NCI-H2029 treated with DMSO at 0.1 percent for 48 hours (cell line): Measurements from ENCODE around the gene LOXL1.

Experiments
- DNase-seq: peaks from one replicate; lab custom pipeline; 2025; lab: John Stamatoyannopoulos, UW

The LOXL1 gene

DNA sequence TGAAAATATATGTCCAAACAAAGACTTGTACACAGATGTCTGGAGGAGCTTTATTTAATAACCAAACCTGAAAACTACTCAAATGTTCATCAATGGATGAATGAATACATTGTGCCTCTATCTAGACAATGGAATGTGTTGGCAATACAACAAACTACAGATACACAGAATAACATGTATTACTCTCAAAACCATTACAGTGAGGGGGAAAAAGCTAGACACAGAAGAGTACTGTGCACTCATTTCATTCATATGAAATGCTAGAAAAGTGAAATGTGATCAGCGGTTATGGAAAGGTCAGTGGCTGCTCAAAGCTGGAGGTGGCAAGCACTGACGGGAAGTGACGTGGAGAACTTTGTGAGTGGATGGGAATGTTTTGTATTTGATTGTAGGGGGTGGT, 52.6 kb downstream of the LOXL1 start:
- DNase-seq = no peak

DNA sequence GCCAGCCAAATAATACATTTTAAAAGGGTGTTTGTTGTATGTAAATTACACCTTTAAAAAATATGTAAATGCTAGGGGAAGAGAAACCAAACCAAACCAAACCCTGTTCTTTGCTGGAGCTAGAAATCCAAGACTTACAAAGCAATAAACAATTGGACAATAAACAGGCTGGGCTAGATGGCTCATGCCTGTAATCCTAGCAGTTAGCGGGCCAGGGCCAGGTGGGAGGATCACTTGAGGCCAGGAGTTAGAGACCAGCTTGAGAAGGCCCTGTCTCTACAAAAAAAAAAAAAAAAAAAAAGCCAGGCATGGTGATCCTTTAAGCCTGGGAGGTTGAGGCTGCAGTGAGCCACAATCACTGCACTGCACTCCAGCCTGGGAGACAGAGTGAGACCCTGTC, 53.4 kb downstream of the LOXL1 start:
- no peak for DNase-seq

DNA sequence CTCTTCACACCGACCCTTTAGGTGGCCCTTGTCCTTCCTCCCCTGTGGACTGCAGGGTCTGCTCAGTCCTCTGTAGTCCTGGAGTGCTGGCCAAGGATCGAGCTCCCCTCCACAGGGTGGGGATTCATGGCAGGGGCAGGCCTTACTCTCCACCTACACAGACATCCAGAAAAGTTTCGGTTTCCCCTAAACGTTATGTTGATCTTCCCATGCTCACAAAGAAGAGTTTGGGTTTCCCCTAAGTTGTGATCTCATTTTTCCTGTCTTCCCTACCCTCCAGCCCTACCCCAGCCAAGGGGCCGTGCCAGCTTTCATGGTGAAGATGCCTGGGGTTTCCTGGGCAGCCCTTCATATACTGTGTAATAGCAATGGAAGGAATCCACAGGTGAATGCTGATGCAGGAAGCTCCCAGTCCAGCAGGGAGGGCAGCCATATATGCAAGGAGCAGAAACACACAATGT, 55.5 kb downstream of the LOXL1 start:
- DNase-seq = no peak

DNA sequence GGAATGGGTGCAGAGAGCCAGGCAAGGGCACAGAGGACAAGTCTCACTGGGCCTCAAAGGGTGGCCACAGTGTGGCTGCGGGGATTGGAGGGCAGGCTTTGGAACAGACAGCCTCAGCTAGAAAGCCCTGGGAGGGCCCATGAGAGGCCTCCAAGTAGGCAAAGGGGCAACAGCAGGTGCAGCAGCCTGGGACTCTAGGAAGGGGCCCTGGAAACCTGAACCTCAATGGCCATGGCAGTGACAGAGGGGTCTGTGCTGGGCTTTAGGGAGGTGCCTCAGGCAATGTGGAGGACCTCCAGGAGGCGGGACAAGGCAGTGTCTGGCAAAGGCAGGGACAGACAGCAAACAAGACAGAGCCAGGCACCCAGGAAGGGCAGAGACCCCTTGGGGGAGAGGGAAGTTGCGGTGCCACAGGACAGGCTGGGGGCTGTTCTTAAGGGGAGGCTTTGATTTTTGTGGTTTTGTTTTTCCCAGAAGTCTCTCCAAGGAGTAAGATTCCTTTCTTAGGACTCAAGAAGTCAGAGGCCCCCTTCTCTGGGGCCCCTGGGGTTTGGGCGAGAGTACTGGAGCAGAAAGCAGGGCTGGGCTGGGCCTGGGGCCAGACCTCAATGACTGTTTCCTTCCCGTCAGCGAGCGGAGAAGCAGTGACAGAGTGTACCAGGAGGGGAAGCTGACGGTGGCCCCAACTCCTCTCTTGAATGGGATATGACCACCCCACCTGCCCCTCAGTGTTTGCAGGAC, 56.1 kb downstream of the LOXL1 start:
- no peak for DNase-seq

DNA sequence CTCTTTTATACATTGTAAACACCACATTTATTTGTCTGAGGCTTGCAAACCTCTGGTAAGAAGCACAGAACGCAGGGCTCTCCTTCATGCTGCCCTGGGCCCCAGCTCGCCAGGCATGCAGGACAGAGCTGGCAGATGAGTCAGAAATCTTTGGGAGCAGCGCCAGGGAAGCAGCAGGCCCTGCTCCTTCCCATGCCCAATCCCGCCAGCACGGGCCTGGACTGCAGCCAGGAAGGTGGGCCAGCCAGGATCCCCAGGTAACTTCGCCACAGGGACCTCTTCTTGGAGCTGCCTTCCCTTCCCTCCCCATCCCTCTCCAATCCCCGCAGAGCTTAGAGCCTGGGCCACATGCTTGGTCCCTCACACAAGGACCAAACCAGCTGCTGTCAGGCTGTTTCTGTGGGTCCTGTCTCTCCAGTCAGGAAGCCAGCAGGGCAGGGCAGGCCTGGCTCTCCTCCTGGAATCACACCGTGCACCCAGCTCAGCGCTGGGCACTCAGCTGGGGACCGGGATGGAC, 57.0 kb downstream of the LOXL1 start:
- no peak for DNase-seq

DNA sequence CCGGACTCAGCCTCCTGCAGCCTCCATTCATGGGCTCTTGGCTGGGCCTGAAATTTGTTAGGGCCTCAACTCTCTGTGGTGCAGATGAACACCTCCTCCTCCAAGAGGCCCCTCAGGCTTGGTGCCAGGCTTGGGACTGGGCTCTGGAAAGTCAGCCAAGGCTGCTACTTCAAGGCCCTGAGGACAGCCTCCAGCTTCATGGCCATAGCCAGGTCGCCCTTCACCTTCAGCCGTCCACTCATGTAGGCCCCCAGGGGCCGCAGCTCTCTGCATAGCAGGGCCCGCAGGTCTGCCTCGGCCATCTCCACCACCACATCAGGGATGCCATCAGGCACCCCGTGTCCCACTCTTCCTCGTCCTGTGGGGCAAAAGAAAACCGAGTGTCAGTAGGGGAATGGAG, 57.5 kb downstream of the LOXL1 start:
- DNase-seq = no peak

DNA sequence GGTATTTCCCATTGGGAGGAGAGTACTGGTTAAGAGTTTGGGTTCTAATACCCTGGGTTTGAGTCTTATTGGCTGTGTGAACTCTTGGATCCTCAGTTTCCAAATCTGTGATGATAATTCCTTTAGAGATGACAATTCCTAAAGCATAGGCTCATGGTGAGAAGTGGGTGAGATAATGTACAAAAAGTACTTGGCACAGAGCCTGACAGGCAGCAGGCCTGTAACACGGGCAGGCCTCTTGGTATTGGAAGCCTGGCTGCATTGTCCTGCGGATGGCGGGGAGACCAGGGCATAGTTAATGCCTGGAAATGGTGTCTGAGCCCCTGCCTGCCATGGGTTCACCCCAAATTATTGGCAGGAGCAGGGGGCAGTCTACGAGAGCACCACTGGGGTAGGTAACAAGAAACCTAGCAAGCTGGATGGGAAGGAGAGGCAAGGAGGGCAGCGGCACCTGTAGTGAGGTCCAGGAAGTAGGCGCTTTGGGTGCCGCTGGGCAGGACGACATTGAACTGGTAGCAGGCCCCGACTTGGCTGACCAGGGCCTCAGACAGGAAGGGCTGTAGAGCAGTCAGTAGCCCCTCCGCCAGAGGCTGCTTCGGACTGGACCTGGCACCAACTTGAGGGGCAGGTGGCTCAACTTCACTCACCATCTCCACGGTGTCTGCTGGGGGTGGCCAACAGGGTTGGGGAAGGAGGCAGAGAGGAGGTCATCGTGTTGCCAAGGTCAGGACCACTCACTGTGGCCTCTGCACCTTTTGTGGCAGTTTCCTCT, 58.1 kb downstream of the LOXL1 start:
- no peak for DNase-seq

DNA sequence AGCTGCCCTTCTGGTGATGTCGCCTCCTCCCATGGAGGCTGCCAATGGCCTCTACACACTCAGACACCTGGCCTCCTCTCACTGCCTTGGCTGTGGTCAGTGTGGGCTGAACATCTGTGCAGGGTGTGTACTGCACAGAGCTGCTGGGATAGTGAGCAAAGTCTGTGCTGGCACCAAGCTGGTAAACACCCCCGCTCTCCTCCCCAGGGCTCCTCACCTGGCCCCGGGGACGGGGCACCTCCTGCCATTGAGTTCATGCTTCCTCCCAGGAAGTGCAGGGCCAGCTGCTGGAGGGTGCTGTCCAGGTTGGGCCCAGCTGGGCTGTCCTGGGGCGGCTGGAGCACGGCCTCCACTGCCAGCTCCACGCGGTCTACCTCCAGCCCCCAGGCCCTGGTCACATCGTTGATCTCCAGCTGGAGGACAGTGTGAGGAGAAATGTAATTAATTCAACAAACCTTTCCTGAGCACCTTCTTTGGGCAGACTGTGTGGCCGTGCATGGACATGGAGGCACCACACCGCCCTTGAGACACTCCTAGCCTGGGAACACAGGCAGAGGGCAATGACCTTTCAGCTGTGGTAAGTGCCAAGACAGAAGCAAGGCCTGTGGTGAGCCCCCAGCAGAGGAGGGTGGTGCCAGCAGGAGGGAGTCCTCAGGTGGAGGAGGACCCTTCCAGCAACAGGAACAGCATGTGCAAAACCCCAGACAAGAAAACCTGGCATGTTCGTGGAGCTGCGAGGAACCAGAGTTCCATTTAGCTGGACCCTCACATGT, 59.0 kb downstream of the LOXL1 start:
- DNase-seq = no peak

DNA sequence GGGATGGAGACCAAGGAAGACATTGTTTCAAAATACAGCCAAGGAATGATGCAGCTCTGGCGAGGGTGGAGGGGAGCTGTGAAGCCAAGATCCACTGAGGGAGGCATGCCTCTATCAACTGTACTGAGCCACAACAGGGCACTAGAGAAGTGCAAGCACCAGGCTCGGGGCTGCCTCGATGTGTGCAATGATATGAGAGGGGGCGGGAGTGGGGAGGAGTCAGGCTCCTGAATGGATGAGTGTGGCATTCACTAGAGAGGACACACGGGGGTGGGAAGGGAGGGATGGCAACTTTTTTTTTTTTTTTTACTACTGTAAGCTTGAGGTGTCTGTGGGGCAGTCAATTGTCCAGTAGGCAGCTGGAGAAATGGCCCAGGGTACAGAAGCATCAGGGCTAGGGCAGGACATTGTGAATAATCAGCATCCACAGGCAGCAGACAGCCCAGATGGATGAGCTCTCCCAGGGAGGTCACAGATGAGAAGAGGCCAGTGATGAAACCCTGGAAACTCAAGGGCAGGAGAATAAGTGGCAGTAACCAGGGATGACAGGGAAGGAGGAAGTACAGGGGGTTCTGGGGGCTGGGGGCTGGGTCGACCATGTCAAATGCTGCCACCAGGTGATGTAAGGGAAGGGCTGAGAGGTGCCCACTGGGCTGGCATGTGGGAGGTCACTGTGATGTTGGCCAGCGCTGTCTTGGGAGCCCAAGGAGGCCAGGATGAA, 60.0 kb downstream of the LOXL1 start:
- DNase-seq = no peak

DNA sequence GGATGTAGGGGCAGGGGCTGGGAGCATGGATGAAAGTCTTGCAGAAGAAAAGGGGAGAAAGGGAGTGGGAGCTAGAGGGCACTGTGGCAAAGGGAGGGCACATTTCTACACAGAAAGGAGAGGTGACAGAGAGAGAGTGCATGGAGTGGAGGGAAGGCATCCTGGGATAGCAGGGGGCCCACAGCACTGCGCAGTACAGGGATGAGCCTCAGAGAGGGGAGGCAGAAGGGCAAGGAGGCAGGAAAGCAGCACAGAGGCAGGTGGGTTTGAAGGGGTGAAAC, 60.5 kb downstream of the LOXL1 start:
- no peak for DNase-seq

DNA sequence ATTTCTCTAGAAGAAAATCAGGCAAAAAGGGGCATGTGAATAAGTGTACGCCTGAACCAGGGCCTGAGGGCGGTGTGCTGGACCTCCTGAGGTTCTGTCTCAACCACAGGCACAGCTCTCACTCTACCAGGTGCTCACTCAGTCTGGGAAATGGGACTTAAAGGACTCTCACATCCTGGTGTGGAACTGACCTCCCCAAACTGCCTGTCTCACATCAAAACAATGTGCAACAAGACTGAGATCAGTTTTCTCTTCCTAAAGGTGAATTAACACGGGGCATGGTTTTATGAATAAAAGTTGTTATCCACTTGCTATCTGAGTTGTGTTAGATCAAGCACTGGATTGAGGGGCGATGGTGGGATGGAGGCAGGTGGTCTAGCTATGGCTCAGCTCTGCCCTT, 61.0 kb downstream of the LOXL1 start:
- DNase-seq = no peak

DNA sequence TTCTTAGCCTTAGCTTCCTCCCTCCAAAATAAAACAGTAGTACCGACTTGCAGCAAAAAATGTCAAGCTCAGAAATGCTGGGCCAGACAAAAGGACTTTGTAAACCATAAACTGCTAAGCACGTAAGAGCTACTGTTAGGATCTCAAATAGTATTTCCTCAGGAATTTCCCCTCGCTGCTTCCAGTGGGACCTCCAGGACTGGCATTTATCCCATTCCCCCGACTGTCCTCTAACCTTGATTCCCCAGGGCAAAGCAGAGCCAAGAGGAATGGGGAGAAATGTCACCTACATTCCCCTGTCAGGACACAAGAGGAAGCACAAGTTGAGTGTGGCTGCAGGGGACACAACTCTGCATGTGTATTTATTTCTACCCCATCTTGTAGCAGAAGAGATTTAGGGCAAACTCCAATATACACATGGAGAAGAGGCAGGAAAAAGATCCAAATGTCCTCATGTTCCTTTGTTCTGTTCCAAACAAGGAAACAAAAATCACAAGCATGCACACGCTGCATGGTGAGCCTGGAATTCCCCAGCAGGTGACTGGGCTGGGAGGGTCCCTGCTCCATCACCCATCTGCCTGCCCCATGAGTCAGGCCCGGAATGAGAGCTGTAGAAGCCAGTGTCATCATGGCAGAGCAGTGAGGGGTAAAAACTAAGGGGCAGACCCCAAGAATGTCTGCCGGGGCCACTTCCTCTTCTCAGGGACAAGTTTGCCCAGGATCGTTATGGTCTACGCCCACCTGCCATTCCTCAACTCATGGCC, 61.6 kb downstream of the LOXL1 start:
- DNase-seq = no peak

DNA sequence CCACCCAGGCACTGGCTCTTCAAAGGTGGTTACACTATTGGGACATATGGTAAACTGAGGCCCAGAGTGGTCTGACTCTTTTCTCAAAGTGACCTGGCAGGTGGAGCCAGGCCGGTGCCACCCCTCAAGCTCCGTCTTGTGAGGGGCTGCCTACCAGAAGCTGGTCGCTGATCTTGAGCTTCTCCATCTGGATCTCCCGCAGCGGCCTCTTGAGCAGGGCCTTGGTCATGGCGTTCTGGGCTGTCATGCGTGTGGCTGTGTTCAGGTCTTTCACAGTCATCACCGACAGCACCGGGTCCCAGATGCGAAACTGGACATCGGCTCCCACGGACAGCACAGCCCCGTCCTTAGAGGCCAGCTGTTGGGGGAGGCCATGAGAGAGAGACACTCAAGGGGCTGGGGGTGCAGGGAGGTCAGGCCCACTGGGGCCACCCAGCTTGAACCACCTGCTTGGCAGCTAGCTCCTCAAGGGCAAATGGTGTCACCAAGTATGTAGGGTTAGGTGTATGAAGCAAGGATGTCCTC, 62.2 kb downstream of the LOXL1 start:
- DNase-seq = no peak

DNA sequence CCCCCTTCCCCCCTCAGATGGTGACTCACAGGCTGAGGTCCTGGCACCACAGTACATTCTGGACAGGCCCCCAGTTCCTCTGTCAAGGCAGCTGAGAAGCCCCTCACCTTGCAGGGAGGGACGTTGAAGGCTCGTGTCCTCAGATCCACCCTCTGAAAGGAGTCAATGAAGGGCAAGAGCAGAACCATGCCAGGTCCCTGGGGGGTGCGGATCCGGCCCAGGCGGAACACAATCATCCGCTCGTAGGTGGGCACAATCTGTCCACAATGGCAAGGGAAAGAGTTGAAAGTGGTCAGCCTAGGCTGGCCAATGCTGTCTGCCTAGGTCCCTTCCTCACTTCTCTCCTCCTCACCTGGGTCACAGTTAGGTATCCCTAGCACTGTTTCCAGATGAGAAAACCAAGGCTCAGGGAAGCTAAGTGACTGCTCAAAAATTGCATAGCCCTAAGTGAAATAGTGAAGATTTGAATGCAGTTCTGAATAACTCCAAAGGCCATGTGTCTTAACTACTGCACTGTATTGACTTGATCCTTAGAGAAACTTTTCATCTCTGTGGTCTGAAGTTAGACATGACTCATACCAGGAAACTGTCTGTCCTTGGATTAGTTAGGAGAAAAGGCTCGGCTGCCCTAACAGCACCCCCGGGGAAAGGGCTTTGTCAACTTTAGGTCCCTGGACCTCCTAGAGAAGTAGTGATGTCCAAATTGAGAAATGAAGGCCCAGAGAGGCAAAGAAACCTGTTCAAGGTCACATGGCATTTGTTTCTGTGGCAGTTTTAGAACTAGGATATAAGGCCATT, 62.9 kb downstream of the LOXL1 start:
- DNase-seq = no peak

DNA sequence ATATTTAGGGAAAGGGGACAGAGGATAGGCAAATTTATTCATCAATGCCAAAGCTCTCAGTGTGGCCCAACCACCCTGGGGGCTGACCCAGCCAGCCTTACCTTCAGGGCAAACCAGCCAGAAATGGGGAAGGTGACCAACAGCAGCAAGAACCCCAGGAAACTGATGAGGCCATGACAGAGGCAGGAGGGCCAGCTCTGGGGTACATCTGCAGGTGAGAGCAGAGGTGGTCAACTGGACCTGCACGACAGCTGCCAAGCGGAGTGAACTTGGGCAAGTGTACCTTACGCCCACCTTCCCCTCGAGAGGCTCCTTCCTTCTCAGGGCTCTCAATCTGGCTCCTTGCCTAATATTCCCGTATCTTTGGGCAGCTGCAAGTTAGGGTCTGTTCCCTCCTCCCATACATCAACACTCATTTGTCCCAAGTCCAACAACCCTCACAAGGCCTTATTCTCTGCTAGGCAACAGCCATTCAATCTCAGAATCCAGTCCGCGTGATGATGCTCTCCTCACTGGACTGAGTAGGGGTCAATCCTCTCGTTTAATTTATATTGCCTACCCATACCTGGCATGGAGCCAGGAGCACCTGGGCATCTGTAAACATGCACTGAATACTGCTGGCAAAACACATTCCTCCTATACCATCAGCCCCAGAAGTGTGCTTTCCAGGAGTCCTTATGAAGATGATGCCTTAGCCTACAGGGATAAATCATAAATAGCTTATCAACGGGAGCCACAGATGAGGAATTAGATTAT, 64.2 kb downstream of the LOXL1 start:
- no peak for DNase-seq

DNA sequence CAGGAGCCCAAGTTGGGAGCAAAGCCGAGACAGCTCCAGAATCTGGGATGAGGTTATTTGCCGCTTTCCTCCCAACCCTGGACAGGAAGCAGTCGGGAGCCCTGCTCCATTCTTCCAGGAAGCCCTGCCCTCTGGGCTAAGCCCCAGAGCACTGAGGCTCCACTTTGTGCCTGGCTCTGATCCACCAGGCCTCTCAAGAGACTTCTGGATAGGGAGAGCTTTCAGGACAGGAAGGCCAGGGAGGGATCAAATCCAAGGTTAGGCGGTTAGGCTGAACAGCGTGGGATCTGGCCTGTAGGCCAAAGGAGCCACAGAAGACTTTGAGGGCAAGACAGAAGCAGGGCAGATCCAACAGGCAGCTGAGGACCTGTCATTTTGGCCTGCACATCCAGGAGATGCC, 65.0 kb downstream of the LOXL1 start:
- no peak for DNase-seq

DNA sequence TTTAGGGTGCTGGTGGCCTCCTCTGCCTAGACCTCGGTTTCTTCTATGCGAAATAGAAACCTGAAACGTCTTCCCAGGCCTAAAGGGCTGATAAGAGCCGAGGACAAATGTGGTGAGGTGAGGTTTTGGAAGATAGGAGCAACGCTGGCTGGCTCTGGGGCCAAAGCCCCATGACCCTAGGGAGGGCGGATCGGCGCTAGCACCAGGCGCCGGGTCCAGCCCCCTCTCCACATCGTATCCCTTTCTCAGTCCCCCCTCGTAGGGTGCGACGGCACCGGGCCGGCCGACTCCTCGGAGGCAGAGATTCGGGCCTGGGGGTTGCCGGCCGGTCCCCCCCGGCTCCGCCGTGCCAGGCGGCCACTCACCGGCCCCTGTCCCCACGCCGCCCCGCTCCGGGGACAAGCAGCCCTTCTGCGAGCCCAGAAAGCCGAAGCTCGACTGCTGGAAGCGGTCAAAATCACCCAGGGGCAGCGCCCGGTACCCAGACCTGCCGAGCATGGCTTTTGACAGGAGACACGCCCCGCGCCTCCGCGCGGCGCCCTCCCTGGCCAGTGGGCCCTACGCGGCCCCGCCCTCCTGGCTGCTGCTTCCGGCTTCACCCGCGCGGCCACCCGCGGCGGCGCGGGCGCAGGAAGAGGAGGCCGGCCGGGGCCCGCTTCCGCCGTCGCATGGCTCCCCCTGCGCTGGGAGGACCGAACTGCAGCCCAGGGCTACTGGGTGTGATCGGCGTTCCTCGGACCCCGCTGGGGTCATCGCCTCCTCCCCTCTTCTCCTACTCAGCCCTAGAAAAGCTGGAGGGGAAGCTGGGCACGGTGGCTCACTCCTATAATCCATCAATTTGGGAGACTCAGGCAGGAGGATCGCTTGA, 65.7 kb downstream of the LOXL1 start, which contains the start of gene STOML1:
Gene STOML1, minus strand, starts transcription at position 570 of the 868 bp plus-strand sequence. Its CDS starts 72 bp downstream, at position 498.
- DNase-seq = no peak

DNA sequence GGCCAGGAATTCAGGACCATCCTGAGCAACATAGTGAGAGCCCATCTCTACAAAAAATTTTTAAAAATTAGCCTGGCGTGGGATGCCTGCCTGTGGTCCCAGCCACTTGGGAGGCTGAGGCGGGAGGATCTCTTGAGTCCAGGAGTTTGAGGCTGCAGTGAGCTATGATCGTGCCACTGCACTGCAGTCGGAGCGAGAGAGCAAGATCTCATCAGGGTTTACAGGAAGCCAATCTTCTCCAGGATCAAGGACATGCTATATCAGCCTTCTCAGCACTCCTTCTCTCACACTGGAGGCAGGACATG, 66.3 kb downstream of the LOXL1 start:
- DNase-seq = no peak
